GM21529 (cell line): ENCODE measurements around the gene SERPINF2.
"Not testable (repeated sequence)": the region's sequence is repeated elsewhere in the genome, so short reads cannot be mapped to it uniquely, and the experiment has no call there.

Source experiments
- ATAC-seq: cut with Tn5 transposase; IDR thresholded peaks from one replicate; pipeline ENCODE4 v1.9.1; 2021; ENCODE audit not compliant: unreplicated experiment

The SERPINF2 gene

GRCh38 chr17:1742371-1743087, at the start of gene SERPINF2:
SERPINF2 (plus strand) TSS chr17:1742871; CDS start chr17:1744996, 2,125 bp downstream.
- no peak for ATAC-seq

- ATAC-seq = no peak
These were observed 49.3 kb upstream of the SERPINF2 start for GRCh38 chr17:1693339-1693738.

GRCh38 chr17:1695365-1695764, 47.3 kb upstream of the SERPINF2 start:
- no peak for ATAC-seq

- no peak for ATAC-seq
These were observed 45.0 kb upstream of the SERPINF2 start for GRCh38 chr17:1697681-1698080.

- ATAC-seq = not testable (repeated sequence)
These were observed 42.8 kb upstream of the SERPINF2 start for GRCh38 chr17:1699891-1700290.

GRCh38 chr17:1703063-1703462, 39.6 kb upstream of the SERPINF2 start:
- no peak for ATAC-seq

- no peak for ATAC-seq
These were observed 37.7 kb upstream of the SERPINF2 start for GRCh38 chr17:1705004-1705403.

GRCh38 chr17:1707107-1707506, 35.6 kb upstream of the SERPINF2 start:
- no peak for ATAC-seq

GRCh38 chr17:1708791-1709346, 33.8 kb upstream of the SERPINF2 start:
- ATAC-seq = not testable (repeated sequence)

GRCh38 chr17:1709403-1709951, 33.2 kb upstream of the SERPINF2 start:
- no peak for ATAC-seq

GRCh38 chr17:1709971-1710806, 32.5 kb upstream of the SERPINF2 start, which contains the start of gene TLCD2:
TLCD2 (minus strand) TSS chr17:1710377; CDS start chr17:1710242, 135 bp downstream.
- no peak for ATAC-seq

GRCh38 chr17:1710807-1711553, 31.7 kb upstream of the SERPINF2 start:
- ATAC-seq = no peak

GRCh38 chr17:1711804-1712203, 30.9 kb upstream of the SERPINF2 start:
- ATAC-seq = no peak

- no peak for ATAC-seq
These were observed 30.4 kb upstream of the SERPINF2 start for GRCh38 chr17:1712271-1712670.

- ATAC-seq = no peak
These were observed 29.4 kb upstream of the SERPINF2 start for GRCh38 chr17:1713160-1713877.

GRCh38 chr17:1713878-1714426, 28.7 kb upstream of the SERPINF2 start:
- no peak for ATAC-seq

GRCh38 chr17:1714427-1714979, 28.2 kb upstream of the SERPINF2 start:
- no peak for ATAC-seq

GRCh38 chr17:1714980-1715802, 27.5 kb upstream of the SERPINF2 start:
- ATAC-seq = no peak

- ATAC-seq = no peak
These were observed 26.9 kb upstream of the SERPINF2 start for GRCh38 chr17:1715803-1716075.
